ENCODE results near the gene CDC20.

GRCh38 chr1:43358746-43359693 is at the start of gene CDC20:
- TF ChIP-seq CTCF (IDR thresholded peaks at IDR 0.05): no peak
- peak in 1 of 3 donors; percentile 3 for TF ChIP-seq POLR2A (IDR thresholded peaks at IDR 0.05)
